Heart right ventricle (tissue), 16 donors: ENCODE measurements around the gene RB1. TPM values are rescaled to one million over a fixed set of nuclear protein-coding genes. Genes with fewer than 3 reads are reported as not detected.
A peak's percentile ranks its signal among the peaks of the same experiment; 100 is the strongest.
"Not testable (repeated sequence)": the region's sequence is repeated elsewhere in the genome, so short reads cannot be mapped to it uniquely, and the experiment has no call there.

Experiments used
- ATAC-seq, 8 donors: fragments of 200-7000 bp; cut with Tn5 transposase; one replicate each; pipeline ENCODE4 v1.9.1; 2020; ENCODE audit warnings: mild to moderate bottlenecking in 8 of 8, moderate library complexity in 8 of 8, moderate number of reproducible peaks in 1 of 8
- DNase-seq, 2 donors: peaks; one replicate each; pipeline ENCODE4 v3.0.0-alpha.2; 2020
- H3K27ac ChIP-seq, 10 donors: fragments of 200-600 bp; sonication (generic) in 2 of 10; one replicate each; pipeline versions ENCODE4 v1.5.0 to v1.8.0; 2020 to 2022; ENCODE audit warnings: mild to moderate bottlenecking in 3 of 10
- H3K27me3 ChIP-seq, 7 donors: fragments of 200-600 bp; one replicate each; pipeline ENCODE4 v1.8.0; 2021 to 2022; ENCODE audit warnings: mild to moderate bottlenecking in 2 of 7
- H3K36me3 ChIP-seq, 9 donors: fragments of 200-600 bp; sonication (generic) in 1 of 9; one replicate each; pipeline versions ENCODE4 v1.5.0 to v1.8.0; 2020 to 2022; ENCODE audit warnings: mild to moderate bottlenecking in 2 of 9
- H3K4me1 ChIP-seq, 9 donors: fragments of 200-600 bp; sonication (generic) in 1 of 9; one replicate each; pipeline versions ENCODE4 v1.5.0 to v1.8.0; 2020 to 2022; ENCODE audit warnings: mild to moderate bottlenecking in 4 of 9
- H3K4me3 ChIP-seq, 10 donors: fragments of 200-600 bp; sonication (generic) in 2 of 10; one replicate each; pipeline versions ENCODE4 v1.5.0 to v1.8.0; 2020 to 2022; ENCODE audit warnings: mild to moderate bottlenecking in 7 of 10, moderate library complexity in 2 of 10
- H3K9me3 ChIP-seq, 11 donors: fragments of 200-600 bp in 10 of 11; sonication (generic) in 2 of 11; one replicate each; pipeline versions ENCODE4 v1.5.0 to v1.8.0; 2013 to 2022; ENCODE audit warnings: mild to moderate bottlenecking in 2 of 11, control low read depth in 1 of 11, moderate library complexity in 1 of 11
- CTCF ChIP-seq, 9 donors: fragments of 200-600 bp; sonication (generic) in 2 of 9; IDR thresholded peaks; one replicate each; pipeline versions ENCODE4 v1.5.0 to v1.8.0; 2021 to 2022; ENCODE audit warnings: antibody characterized with exemption in 9 of 9, mild to moderate bottlenecking in 5 of 9, moderate library complexity in 1 of 9
- WGBS, 2 donors: extraction: QIAGEN DNeasy Blood & Tissue Kit; methylation state at CpG; one replicate each; pipeline ENCODE4 v1.1.7; 2013; ENCODE audit warnings: inconsistent platforms in 1 of 2; 5-methylcytosine and 5-hydroxymethylcytosine counted together
- intact Hi-C, 10 donors: fragments of 100-400 bp; cut with DNase I; formaldehyde crosslinking; loops; one replicate each; pipeline versions ENCODE4 v1.11.1 to v1.14.2; 2022
- polyA plus RNA-seq, 2 donors: library from polyadenylated mRNA; stranded (reverse); fragments of 200-250 nt; gene quantifications; one replicate each; pipeline ENCODE4 v1.2.3, GENCODE V29; 2013
- total RNA-seq, 10 donors: library from RNA; stranded (reverse); fragmentation: NEBNext Ultra II Directional in 3 of 10; extraction: Animal tissue kit (Norgen Biotek cat#: 25700) in 3 of 10; gene quantifications; one replicate each; pipeline versions ENCODE4 v1.2.1 to v1.2.4, GENCODE V29; 2021 to 2023
- donor health status: Arrhythmogenic right ventricular cardiomyopathy.
- donor health status: ischemic (EF 13 %, LVEDD 7.1; RV severe dilation, severe dysfunction).
- donor health status: healthy with polysubstance abuse.
- donor health status: DM: no; HTN: yes; CAD: no.
- donor health status: DM: no; HTN: no; CAD: no.
- donor health status: ischemic (EF 25% LVEDD 6.9; RV normal size, moderate dysfunction).
- donor health status: ischemic (EF 25% LVEDD 5.7; RV mildly dilated, moderate dysfunction).
- donor health status: healthy.
- donor health status: DM: yes; HTN: yes; CAD: no.
- donor health status: Ischemic cardiomyopathy.
- donor health status: ischemic (EF 35%, LVEDD 5.7; RV mildly dilated, moderate dysfunction).
- donor health status: nonischemic (EF 11% LVEDD 7.7; RV severe dilation, severe dysfunction).
- donor health status: DM: yes; HTN: yes; CAD: no.
- donor health status: PGD.
- donor health status: ischemic (EF 29% LVEDD 5.4; RV normal size, mild dysfunction).
- donor health status: nonischemic (EF 23%, LVEDD 6.1; RV moderate dilation, normal function).

RB1 gene
- total and polyA plus RNA-seq, 12 donors, result 12.1 to 42.0 (median 25.9) TPM

DNA sequence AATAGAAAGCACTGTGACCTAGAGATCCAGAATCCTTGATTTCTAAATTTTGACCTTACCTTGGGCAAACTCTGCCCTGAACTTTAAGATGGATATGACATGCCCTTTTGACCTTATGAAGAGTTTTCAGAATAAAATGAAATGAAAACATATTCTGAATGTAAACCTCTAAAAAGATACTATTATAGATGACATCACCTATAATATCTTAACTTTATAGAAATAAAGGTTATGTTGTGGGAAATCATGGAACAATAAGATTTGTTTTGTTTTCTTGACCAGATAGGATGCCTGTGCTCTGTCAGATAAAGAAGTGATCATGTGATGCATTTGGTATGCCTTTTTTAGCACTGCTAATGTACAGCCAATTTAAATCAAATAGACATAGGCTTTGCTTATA, 122.5 kb downstream of the RB1 start:
- no peak for TF ChIP-seq CTCF (IDR thresholded peaks at IDR 0.05)
- ATAC-seq, result no peak
- H3K27ac ChIP-seq, result peak overlapping the region in 1 of 10 donors; percentile 52
- H3K27me3 ChIP-seq, result no peaks in the 10 kb centered on the region
- H3K4me1 ChIP-seq, result peaks cover 0 to 36% (median 11%) of the 10 kb centered on the region in 9 donors
- no peak for DNase-seq
- H3K9me3 ChIP-seq, result peaks cover 0 to 12% (median 2%) of the 10 kb centered on the region in 11 donors
- no peak overlapping the region for H3K4me3 ChIP-seq
- intact Hi-C loops, result loop anchor here in 1 of 10 donors (10.0 kb wide), 1 partner anchor 59 kb away; no protein-coding TSS in a partner anchor
- H3K36me3 ChIP-seq, result no peaks in the 10 kb centered on the region

GRCh38 chr13:48426755-48427298, 123.3 kb downstream of the RB1 start:
- not testable (repeated sequence) for H3K27me3 ChIP-seq
- WGBS, 2 donors, result 83 to 84% methylated on average over 8 of the region's 9 CpGs

DNA sequence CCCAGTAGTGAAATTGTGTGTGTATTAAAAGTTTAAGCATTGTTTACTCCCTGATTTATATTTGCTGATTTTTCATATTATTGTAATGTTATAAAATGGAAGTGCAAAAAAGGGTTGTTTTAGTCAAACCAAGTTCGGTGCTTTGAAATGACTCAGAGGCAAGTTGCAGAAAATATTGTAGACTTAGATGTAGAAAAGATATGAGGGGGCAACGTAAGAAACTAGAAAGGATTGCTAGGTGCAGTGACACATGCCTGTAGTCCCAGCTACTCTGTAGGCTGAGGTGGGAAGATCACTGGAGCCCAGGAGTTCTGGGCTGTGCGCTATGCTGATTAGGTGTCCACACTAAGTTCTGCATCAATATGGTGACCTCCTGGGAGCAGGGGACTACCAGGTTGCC, 125.5 kb downstream of the RB1 start:
- no peak for DNase-seq
- H3K4me1 ChIP-seq, result peaks cover 11 to 55% (median 33%) of the 10 kb centered on the region in 9 donors
- intact Hi-C loops, result loop anchor here in 1 of 10 donors (10.0 kb wide), 1 partner anchor 56 kb away; no protein-coding TSS in a partner anchor
- no peak overlapping the region for H3K4me3 ChIP-seq
- no peaks in the 10 kb centered on the region for H3K27me3 ChIP-seq
- no peak for ATAC-seq
- no peak overlapping the region for H3K27ac ChIP-seq
- no peak for TF ChIP-seq CTCF (IDR thresholded peaks at IDR 0.05)
- no peaks in the 10 kb centered on the region for H3K9me3 ChIP-seq
- H3K36me3 ChIP-seq, result no peaks in the 10 kb centered on the region
- 92 to 95% methylated on average over 3 of the region's 3 CpGs for WGBS, 2 donors

More at GRCh38 chr13:48426755-48427298, 123.3 kb downstream of the RB1 start:
- not testable (repeated sequence) for H3K9me3 ChIP-seq, H3K36me3 ChIP-seq, H3K4me3 ChIP-seq, DNase-seq
- intact Hi-C loops, result loop anchor here in 1 of 10 donors (10.0 kb wide), 1 partner anchor 58 kb away; no protein-coding TSS in a partner anchor
- H3K27ac ChIP-seq, result peak overlapping the region in 1 of 10 donors; percentile 52
- ATAC-seq, result peak in 2 of 8 donors; percentile 37 to 42
- peaks cover 5 to 44% (median 15%) of the 10 kb centered on the region in 9 donors for H3K4me1 ChIP-seq

- DNase-seq, result no peak
- Histone ChIP-seq H3K9me3 (no peaks in the 10 kb centered on the region), H3K4me3 (no peak overlapping the region), H3K4me1 (peaks cover 11 to 63% (median 33%) of the 10 kb centered on the region in 9 donors), H3K27ac (peak overlapping the region in 1 of 10 donors; percentile 29), H3K36me3 (no peaks in the 10 kb centered on the region), H3K27me3 (no peaks in the 10 kb centered on the region)
- TF ChIP-seq CTCF (IDR thresholded peaks at IDR 0.05), result no peak
- no peak for ATAC-seq
- intact Hi-C loops, result loop anchor here in 2 of 10 donors (10.0 kb wide), 2 partner anchors 55 to 65 kb away; no protein-coding TSS in a partner anchor
Observed at GRCh38 chr13:48429886-48430285, 126.3 kb downstream of the RB1 start.

DNA sequence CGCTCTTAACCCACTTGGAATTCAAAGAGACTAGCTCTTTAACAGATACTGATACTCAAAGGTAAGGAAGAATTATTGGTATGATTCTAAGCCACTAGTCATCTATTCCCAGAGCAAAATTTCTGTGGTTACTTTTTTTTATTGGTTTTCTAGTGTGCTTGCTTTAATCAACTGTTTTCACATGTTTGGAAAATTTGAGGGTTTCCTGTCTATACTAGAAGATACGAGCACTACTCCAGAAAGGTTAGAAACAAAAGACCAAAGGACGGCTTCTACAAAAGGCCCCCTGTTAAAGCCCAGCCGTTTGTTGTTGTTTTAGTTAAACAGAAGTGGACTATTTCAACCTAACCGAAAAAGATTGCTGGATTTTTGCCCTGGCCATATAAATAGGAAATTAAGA, 127.9 kb downstream of the RB1 start:
- peak overlapping the region in 1 of 10 donors; percentile 8 for H3K4me3 ChIP-seq
- peaks cover 11 to 77% (median 41%) of the 10 kb centered on the region in 9 donors for H3K4me1 ChIP-seq
- no peaks in the 10 kb centered on the region for H3K9me3 ChIP-seq
- peak in 2 of 8 donors; percentile 28 to 50 for ATAC-seq
- DNase-seq, result no peak
- H3K36me3 ChIP-seq, result no peaks in the 10 kb centered on the region
- H3K27ac ChIP-seq, result peak overlapping the region in 8 of 10 donors; percentile 12 to 64 (median 48)
- intact Hi-C loops, result loop anchor here in 1 of 10 donors (10.0 kb wide), 1 partner anchor 63 kb away; no protein-coding TSS in a partner anchor
- WGBS, 2 donors, result 53 to 62% methylated on average over 5 of the region's 5 CpGs
- TF ChIP-seq CTCF (IDR thresholded peaks at IDR 0.05), result no peak
- no peaks in the 10 kb centered on the region for H3K27me3 ChIP-seq
